Upper lobe of left lung (tissue), 6 donors: ENCODE data around the gene DAO. TPM values are rescaled to one million over a fixed set of nuclear protein-coding genes. Genes with fewer than 3 reads are reported as not detected.

Experiments
- ATAC-seq, 2 donors: fragments of 200-7000 bp; cut with Tn5 transposase; one replicate each; pipeline ENCODE4 v1.9.1; 2022; ENCODE audit warnings: mild to moderate bottlenecking in 2 of 2, moderate library complexity in 2 of 2; ENCODE audit not compliant: low FRiP score in 2 of 2
- DNase-seq, 2 donors: peaks; one replicate each; pipeline ENCODE4 v3.0.0-alpha.2; 2019 to 2020
- H3K27ac ChIP-seq, 4 donors: fragments of 200-600 bp; sonication (generic); one replicate each; pipeline ENCODE4 v1.5.1; 2016 to 2019
- H3K27me3 ChIP-seq, 4 donors: fragments of 200-600 bp; sonication (generic); one replicate each; pipeline ENCODE4 v1.5.1; 2017 to 2019
- H3K36me3 ChIP-seq, 4 donors: fragments of 200-600 bp; sonication (generic); one replicate each; pipeline ENCODE4 v1.5.1; 2016 to 2019
- H3K4me1 ChIP-seq, 4 donors: fragments of 200-600 bp; sonication (generic); one replicate each; pipeline ENCODE4 v1.5.1; 2018 to 2019
- H3K4me3 ChIP-seq, 4 donors: fragments of 200-600 bp; sonication (generic); one replicate each; pipeline ENCODE4 v1.5.1; 2017 to 2019; ENCODE audit warnings: mild to moderate bottlenecking in 2 of 4, moderate library complexity in 1 of 4
- H3K9me3 ChIP-seq, 4 donors: fragments of 200-600 bp; sonication (generic); one replicate each; pipeline ENCODE4 v1.5.1; 2018 to 2019
- EP300 ChIP-seq, 4 donors: sonication (generic); formaldehyde crosslinking; IDR thresholded peaks; one replicate each; pipeline ENCODE4 v1.5.1; 2017; ENCODE audit warnings: antibody characterized with exemption in 4 of 4, control low read depth in 2 of 4
- POLR2A ChIP-seq, 4 donors: fragments of 450-650 bp; IDR thresholded peaks; one replicate each; pipeline ENCODE4 v1.5.1; 2016 to 2017; ENCODE audit warnings: antibody characterized with exemption in 4 of 4, mild to moderate bottlenecking in 2 of 4
- POLR2AphosphoS5 ChIP-seq, 2 donors: sonication (generic); formaldehyde crosslinking; IDR thresholded peaks; one replicate each; pipeline ENCODE4 v1.5.1; 2017; ENCODE audit warnings: antibody characterized with exemption in 2 of 2
- WGBS, 2 donors: methylation state at CpG; one replicate each; pipeline ENCODE4 v1.1.5; 2017 to 2018; 5-methylcytosine and 5-hydroxymethylcytosine counted together
- total RNA-seq, 6 donors: library from RNA; depleted of rRNA in 4 of 6; stranded (reverse); fragments of >200 nt in 4 of 6; gene quantifications; one replicate each; pipeline versions ENCODE4 v1.1.0 to v1.2.1, GENCODE V29; 2016 to 2021
- TF ChIP-seq, protein P1 (sequence below), 6 experiments: fragments of 450-650 bp in 4 of 6; fragments of 200-600 bp in 2 of 6; sonication (generic) in 2 of 6; IDR thresholded peaks; one replicate each; pipeline ENCODE4 v1.5.1; 2016 to 2019; ENCODE audit warnings: antibody characterized with exemption in 6 of 6
- donor health status: DM: no; HTN: no; CAD: no; lungs with moderate emphysema.
- donor health status: DM: no; HTN: yes; CAD: no; lungs with severe emphysema.

DAO gene
- total RNA-seq, 6 donors from 2014 or later: not detected

DNA sequence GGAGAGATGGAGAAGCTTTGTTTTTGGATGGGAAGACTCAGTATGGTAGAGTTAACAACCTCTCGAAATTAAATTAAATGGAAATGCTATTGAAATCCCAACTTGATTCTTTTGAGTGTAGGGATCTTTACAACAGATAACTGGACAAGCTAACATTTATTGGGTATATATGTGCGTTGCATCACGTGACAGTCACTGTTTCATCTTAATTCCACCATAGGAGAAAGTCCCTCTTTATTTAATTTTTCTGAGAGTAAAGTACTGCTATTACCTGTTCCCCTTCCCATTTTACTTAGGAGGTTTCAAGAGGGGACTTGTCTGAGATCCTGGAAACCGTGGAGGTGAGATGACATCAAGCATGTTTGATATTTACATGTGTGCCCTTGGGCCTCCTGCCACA lies 11.1 kb upstream of the DAO start:
- DNase-seq: no peak
- Histone ChIP-seq H3K9me3 (no peaks in the 10 kb centered on the region), H3K4me3 (no peak overlapping the region), H3K27me3 (no peaks in the 10 kb centered on the region), H3K4me1 (no peaks in the 10 kb centered on the region), H3K36me3 (no peaks in the 10 kb centered on the region), H3K27ac (no peak overlapping the region)
- TF ChIP-seq POLR2A (IDR thresholded peaks at IDR 0.05) (no peak), EP300 (IDR thresholded peaks at IDR 0.05) (no peak), POLR2AphosphoS5 (IDR thresholded peaks at IDR 0.05) (no peak)
- TF ChIP-seq, protein P1, sequence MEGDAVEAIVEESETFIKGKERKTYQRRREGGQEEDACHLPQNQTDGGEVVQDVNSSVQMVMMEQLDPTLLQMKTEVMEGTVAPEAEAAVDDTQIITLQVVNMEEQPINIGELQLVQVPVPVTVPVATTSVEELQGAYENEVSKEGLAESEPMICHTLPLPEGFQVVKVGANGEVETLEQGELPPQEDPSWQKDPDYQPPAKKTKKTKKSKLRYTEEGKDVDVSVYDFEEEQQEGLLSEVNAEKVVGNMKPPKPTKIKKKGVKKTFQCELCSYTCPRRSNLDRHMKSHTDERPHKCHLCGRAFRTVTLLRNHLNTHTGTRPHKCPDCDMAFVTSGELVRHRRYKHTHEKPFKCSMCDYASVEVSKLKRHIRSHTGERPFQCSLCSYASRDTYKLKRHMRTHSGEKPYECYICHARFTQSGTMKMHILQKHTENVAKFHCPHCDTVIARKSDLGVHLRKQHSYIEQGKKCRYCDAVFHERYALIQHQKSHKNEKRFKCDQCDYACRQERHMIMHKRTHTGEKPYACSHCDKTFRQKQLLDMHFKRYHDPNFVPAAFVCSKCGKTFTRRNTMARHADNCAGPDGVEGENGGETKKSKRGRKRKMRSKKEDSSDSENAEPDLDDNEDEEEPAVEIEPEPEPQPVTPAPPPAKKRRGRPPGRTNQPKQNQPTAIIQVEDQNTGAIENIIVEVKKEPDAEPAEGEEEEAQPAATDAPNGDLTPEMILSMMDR (IDR thresholded peaks at IDR 0.05): no peak
- WGBS, 2 donors: 86 to 89% methylated on average over 4 of the region's 4 CpGs
- no peak for ATAC-seq

DNA sequence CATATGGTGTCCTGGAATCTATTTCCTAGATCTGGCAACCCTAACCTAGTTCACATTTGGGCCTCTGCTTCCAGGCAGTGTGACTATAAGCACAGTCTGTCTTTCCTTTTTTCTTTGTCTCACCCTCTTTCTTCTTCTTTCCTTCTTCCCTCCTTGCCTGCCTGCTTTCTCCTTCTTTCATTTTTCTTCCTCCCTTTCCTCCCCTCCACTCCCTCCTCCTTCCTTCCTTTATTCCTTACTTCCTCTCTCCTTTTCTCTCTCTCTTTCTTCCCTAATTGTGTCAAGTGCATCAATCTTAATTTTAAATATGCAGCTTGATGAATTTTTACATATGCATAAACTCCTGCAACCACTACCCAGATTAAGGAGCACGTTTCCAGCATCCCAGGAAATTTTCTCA lies 4.6 kb upstream of the DAO start:
- Histone ChIP-seq H3K9me3 (no peaks in the 10 kb centered on the region), H3K27me3 (no peaks in the 10 kb centered on the region), H3K27ac (no peak overlapping the region), H3K4me3 (no peak overlapping the region), H3K4me1 (no peaks in the 10 kb centered on the region), H3K36me3 (no peaks in the 10 kb centered on the region)
- DNase-seq: no peak
- TF ChIP-seq POLR2A (IDR thresholded peaks at IDR 0.05) (no peak), POLR2AphosphoS5 (IDR thresholded peaks at IDR 0.05) (no peak), EP300 (IDR thresholded peaks at IDR 0.05) (no peak)
- TF ChIP-seq, protein P1 (IDR thresholded peaks at IDR 0.05): no peak
- no peak for ATAC-seq
- 30 to 43% methylated on average over 1 of the region's 1 CpG for whole genome bisulfite sequencing, 2 donors

DNA sequence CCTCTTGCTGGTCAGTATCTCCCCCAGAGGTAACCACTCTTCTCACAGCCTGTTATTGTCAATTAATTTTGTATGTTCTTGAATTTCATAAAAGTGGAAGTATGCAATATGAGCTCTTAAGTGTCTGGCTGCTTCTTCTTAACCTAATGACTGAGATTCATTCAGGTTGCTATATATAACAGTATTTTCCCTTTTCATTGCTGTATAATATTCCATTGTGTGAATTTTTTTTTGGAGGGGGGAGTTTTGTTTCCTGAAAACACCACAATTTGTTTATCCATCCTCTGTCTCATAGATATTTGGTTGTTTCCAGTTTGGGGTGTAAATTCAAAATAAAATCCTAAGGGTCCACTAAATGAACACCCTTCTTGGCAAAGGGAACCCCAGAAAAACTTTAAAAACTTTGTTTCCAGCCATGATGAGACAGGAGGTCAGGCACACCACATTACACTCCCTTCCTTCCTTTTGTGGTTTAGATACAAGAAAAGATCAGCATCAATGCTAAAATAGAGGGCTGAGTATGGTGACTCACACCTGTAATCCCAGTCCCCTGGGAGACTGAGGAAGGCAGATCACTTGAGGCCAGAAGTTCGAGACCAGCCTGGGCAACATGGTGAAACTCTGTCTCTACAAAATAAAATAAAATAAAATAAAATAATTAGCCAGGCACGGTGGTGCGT lies 4.1 kb upstream of the DAO start:
- Histone ChIP-seq H3K27ac (no peak overlapping the region), H3K4me1 (no peaks in the 10 kb centered on the region), H3K9me3 (no peaks in the 10 kb centered on the region), H3K4me3 (no peak overlapping the region), H3K36me3 (no peaks in the 10 kb centered on the region), H3K27me3 (no peaks in the 10 kb centered on the region)
- 69 to 84% methylated on average over 3 of the region's 3 CpGs for WGBS, 2 donors
- ATAC-seq (no peak), DNase-seq (no peak)
- no peak for TF ChIP-seq EP300 (IDR thresholded peaks at IDR 0.05)
- TF ChIP-seq POLR2AphosphoS5 (IDR thresholded peaks at IDR 0.05): no peak
- TF ChIP-seq, protein P1 (IDR thresholded peaks at IDR 0.05): no peak
- no peak for TF ChIP-seq POLR2A (IDR thresholded peaks at IDR 0.05)

DNA sequence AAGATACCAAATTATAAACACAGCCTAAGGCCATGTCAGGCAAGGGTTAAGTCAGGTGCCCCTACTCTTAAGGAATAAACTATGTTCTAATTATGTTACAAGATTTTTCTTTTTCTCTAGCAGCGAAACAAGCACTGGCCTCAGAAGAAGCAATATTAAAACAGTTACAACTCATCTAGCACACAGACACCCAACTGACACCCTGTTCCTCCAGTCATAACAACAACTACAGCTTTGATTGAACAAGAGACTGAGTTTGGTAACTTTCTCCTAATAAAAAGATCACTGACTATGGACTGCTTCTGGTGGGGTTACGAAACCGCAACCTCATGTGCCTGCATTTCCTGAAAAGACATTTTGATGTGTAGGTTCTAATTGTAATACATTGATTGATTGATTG lies 3.3 kb upstream of the DAO start:
- Histone ChIP-seq H3K27me3 (no peaks in the 10 kb centered on the region), H3K4me1 (no peaks in the 10 kb centered on the region), H3K36me3 (no peaks in the 10 kb centered on the region), H3K27ac (no peak overlapping the region), H3K4me3 (no peak overlapping the region), H3K9me3 (no peaks in the 10 kb centered on the region)
- DNase-seq: no peak
- WGBS, 2 donors: 70 to 81% methylated on average over 3 of the region's 3 CpGs
- TF ChIP-seq EP300 (IDR thresholded peaks at IDR 0.05) (no peak), POLR2A (IDR thresholded peaks at IDR 0.05) (no peak), POLR2AphosphoS5 (IDR thresholded peaks at IDR 0.05) (no peak)
- TF ChIP-seq, protein P1 (IDR thresholded peaks at IDR 0.05): no peak
- ATAC-seq: no peak

DNA sequence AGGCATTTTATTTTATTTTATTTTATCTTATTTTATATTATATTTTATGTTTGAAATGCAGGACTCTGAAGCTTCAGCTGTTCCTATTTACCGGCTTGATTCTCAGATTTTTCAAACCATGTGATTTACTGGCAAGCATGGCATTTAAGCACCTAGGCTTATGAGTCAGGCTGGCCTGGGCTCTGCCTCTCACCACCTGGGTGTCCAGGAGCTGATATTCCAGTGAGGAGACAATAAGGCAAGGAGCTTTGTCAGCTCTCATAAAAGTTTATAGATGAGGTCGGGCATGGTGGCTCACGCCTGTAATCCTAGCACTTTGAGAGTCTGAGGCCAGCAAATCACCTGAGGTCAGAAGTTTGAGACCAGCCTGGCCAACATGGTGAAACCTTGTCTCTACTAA lies 2.1 kb downstream of the DAO start:
- H3K4me1 ChIP-seq: no peaks in the 10 kb centered on the region
- no peak for TF ChIP-seq POLR2AphosphoS5 (IDR thresholded peaks at IDR 0.05)
- no peak for TF ChIP-seq EP300 (IDR thresholded peaks at IDR 0.05)
- TF ChIP-seq, protein P1 (IDR thresholded peaks at IDR 0.05): no peak
- TF ChIP-seq POLR2A (IDR thresholded peaks at IDR 0.05): no peak
- DNase-seq: no peak

More for the DNA sequence above, 2.1 kb downstream of the DAO start:
- Histone ChIP-seq H3K36me3 (no peaks in the 10 kb centered on the region), H3K27me3 (no peaks in the 10 kb centered on the region), H3K9me3 (no peaks in the 10 kb centered on the region), H3K4me3 (no peak overlapping the region), H3K27ac (no peak overlapping the region)
- no peak for ATAC-seq
- WGBS, 2 donors: 84 to 86% methylated on average over 3 of the region's 3 CpGs
